ENCODE results near the gene MYBPHL.

MYBPHL gene

DNA sequence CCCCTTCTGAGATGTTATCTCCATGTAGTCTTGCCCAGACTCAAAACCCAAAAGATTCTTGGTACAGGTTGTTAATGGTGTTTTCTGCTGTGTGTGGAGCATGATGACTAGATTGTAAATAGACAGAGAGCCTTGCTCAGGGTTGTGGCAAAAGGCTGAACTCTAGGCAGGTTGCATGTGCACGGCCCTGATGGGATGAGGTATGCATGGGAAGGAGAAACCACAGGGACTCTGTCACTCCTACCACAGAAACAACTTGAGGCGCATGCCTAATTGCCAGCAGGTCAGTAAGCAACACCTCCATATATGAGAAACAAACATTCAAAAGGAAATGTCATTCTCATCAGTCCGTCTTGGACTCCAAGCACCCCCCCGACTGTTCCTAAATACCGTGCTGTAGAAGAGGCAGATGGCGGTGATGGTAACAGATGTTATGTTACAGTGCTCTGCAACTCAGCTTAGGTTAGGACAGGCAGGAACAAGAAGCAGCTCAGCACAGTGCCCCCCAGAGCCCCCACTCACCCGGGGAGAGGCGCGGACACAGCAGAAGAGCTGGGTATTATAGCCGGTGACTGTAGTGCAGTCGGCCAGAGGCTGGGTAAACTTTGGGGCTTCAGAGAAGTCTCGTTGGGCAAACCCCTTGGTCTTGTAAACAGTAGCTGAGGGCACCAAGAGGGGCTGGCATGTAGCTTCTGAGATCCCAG is 10.9 kb downstream of the MYBPHL start:
- DNase-seq (ENCODE audit: low spot score) (no peak), ATAC-seq (ENCODE audit: low read depth) (no peak)
- Histone ChIP-seq H3K27ac (ENCODE audit: poor library complexity, severe bottlenecking) (no peak overlapping the region), H3K36me3 (ENCODE audit: low read depth) (no peaks in the 10 kb centered on the region), H3K9me3 (ENCODE audit: severe bottlenecking) (no peaks in the 10 kb centered on the region), H3K4me3 (ENCODE audit: severe bottlenecking) (no peak overlapping the region), H3K27me3 (ENCODE audit: insufficient read depth, poor library complexity, severe bottlenecking) (no peaks in the 10 kb centered on the region), H3K4me1 (ENCODE audit: insufficient read depth, poor library complexity, severe bottlenecking) (peaks cover 12% of the 10 kb centered on the region)
- TF ChIP-seq, protein P1, sequence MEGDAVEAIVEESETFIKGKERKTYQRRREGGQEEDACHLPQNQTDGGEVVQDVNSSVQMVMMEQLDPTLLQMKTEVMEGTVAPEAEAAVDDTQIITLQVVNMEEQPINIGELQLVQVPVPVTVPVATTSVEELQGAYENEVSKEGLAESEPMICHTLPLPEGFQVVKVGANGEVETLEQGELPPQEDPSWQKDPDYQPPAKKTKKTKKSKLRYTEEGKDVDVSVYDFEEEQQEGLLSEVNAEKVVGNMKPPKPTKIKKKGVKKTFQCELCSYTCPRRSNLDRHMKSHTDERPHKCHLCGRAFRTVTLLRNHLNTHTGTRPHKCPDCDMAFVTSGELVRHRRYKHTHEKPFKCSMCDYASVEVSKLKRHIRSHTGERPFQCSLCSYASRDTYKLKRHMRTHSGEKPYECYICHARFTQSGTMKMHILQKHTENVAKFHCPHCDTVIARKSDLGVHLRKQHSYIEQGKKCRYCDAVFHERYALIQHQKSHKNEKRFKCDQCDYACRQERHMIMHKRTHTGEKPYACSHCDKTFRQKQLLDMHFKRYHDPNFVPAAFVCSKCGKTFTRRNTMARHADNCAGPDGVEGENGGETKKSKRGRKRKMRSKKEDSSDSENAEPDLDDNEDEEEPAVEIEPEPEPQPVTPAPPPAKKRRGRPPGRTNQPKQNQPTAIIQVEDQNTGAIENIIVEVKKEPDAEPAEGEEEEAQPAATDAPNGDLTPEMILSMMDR (IDR thresholded peaks at IDR 0.05; ENCODE audit: poor library complexity, severe bottlenecking), result no peak

DNA sequence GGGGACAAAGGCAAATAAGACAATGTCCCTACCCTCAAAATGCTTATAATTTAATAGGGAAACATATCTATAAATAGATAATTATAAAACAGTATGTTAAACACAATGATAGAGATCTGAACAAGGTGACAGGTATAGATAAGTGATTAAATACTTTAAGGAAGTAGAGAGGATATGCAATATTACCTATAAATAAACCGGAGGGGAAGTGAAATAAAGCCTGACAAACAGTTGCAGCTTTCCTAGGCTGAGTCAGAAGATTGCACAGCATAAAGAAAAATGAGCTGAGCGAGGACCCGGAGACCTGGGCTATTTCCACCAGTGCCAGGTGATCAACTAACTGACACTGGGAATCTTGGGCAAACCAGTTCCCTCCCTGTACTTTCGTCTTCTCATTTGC is 12.3 kb downstream of the MYBPHL start:
- DNase-seq (ENCODE audit: low spot score) (no peak), ATAC-seq (ENCODE audit: low read depth) (no peak)
- no peak overlapping the region for H3K27ac ChIP-seq (ENCODE audit: poor library complexity, severe bottlenecking)
- no peak overlapping the region for H3K4me3 ChIP-seq (ENCODE audit: severe bottlenecking)
- H3K9me3 ChIP-seq (ENCODE audit: severe bottlenecking), result no peaks in the 10 kb centered on the region
- no peaks in the 10 kb centered on the region for H3K36me3 ChIP-seq (ENCODE audit: low read depth)
- H3K4me1 ChIP-seq (ENCODE audit: insufficient read depth, poor library complexity, severe bottlenecking), result peaks cover 12% of the 10 kb centered on the region
- TF ChIP-seq, protein P1 (IDR thresholded peaks at IDR 0.05; ENCODE audit: poor library complexity, severe bottlenecking), result no peak
- H3K27me3 ChIP-seq (ENCODE audit: insufficient read depth, poor library complexity, severe bottlenecking), result no peaks in the 10 kb centered on the region

DNA sequence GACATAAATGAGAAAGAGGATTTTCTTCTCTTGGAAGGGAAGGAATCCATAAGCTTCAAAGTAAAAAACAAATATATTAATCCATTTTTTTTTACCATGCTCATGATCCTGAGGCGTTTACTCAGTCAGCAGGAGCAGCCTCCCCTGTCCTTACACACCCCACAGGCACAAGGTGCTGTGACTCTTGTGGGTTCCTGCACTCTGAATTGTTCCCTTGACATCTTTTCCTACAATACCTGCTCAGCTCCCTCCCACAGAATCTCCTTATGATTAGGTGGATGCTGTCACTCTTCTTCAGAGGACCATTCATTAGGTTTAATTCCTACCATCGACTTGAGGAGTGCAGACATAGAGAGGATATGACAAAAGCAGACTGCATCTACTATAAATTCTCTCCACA is 13.8 kb downstream of the MYBPHL start:
- Histone ChIP-seq H3K27me3 (ENCODE audit: insufficient read depth, poor library complexity, severe bottlenecking) (no peaks in the 10 kb centered on the region), H3K4me1 (ENCODE audit: insufficient read depth, poor library complexity, severe bottlenecking) (peaks cover 6% of the 10 kb centered on the region), H3K4me3 (ENCODE audit: severe bottlenecking) (no peak overlapping the region), H3K36me3 (ENCODE audit: low read depth) (no peaks in the 10 kb centered on the region), H3K9me3 (ENCODE audit: severe bottlenecking) (no peaks in the 10 kb centered on the region), H3K27ac (ENCODE audit: poor library complexity, severe bottlenecking) (no peak overlapping the region)
- DNase-seq (ENCODE audit: low spot score) (no peak), ATAC-seq (ENCODE audit: low read depth) (no peak)
- TF ChIP-seq, protein P1 (IDR thresholded peaks at IDR 0.05; ENCODE audit: poor library complexity, severe bottlenecking), result no peak

GRCh38 chr1:109292364-109292763 is 14.4 kb downstream of the MYBPHL start:
- TF ChIP-seq, protein P1 (IDR thresholded peaks at IDR 0.05; ENCODE audit: poor library complexity, severe bottlenecking), result no peak
- no peaks in the 10 kb centered on the region for H3K36me3 ChIP-seq (ENCODE audit: low read depth)
- no peaks in the 10 kb centered on the region for H3K27me3 ChIP-seq (ENCODE audit: insufficient read depth, poor library complexity, severe bottlenecking)
- H3K27ac ChIP-seq (ENCODE audit: poor library complexity, severe bottlenecking), result no peak overlapping the region
- no peaks in the 10 kb centered on the region for H3K9me3 ChIP-seq (ENCODE audit: severe bottlenecking)
- ATAC-seq (ENCODE audit: low read depth) (no peak), DNase-seq (ENCODE audit: low spot score) (no peak)
- no peak overlapping the region for H3K4me3 ChIP-seq (ENCODE audit: severe bottlenecking)
- H3K4me1 ChIP-seq (ENCODE audit: insufficient read depth, poor library complexity, severe bottlenecking), result peaks cover 6% of the 10 kb centered on the region

GRCh38 chr1:109290998-109291397 is 15.8 kb downstream of the MYBPHL start:
- TF ChIP-seq, protein P1 (IDR thresholded peaks at IDR 0.05; ENCODE audit: poor library complexity, severe bottlenecking), result no peak

More at GRCh38 chr1:109290998-109291397, 15.8 kb downstream of the MYBPHL start:
- H3K4me1 ChIP-seq (ENCODE audit: insufficient read depth, poor library complexity, severe bottlenecking), result peaks cover 6% of the 10 kb centered on the region
- no peak for ATAC-seq (ENCODE audit: low read depth)
- H3K9me3 ChIP-seq (ENCODE audit: severe bottlenecking), result no peaks in the 10 kb centered on the region
- no peak overlapping the region for H3K27ac ChIP-seq (ENCODE audit: poor library complexity, severe bottlenecking)
- DNase-seq (ENCODE audit: low spot score), result no peak
- H3K27me3 ChIP-seq (ENCODE audit: insufficient read depth, poor library complexity, severe bottlenecking), result no peaks in the 10 kb centered on the region
- no peak overlapping the region for H3K4me3 ChIP-seq (ENCODE audit: severe bottlenecking)
- no peaks in the 10 kb centered on the region for H3K36me3 ChIP-seq (ENCODE audit: low read depth)
